COLO668 (cell line): ENCODE results near the gene POU3F1.
"Not testable (repeated sequence)": the region's sequence is repeated elsewhere in the genome, so short reads cannot be mapped to it uniquely, and the experiment has no call there.

Experiments
- DNase-seq: peaks from one replicate; lab custom pipeline; 2025; ENCODE audit not compliant: unreplicated experiment; lab: John Stamatoyannopoulos, UW

The POU3F1 gene

GRCh38 chr1:38047603-38048141 lies 1.1 kb upstream of the POU3F1 start:
- no peak for DNase-seq

GRCh38 chr1:38046884-38047602 lies 450 bp upstream of the POU3F1 start:
- DNase-seq: peak; percentile 91

DNA sequence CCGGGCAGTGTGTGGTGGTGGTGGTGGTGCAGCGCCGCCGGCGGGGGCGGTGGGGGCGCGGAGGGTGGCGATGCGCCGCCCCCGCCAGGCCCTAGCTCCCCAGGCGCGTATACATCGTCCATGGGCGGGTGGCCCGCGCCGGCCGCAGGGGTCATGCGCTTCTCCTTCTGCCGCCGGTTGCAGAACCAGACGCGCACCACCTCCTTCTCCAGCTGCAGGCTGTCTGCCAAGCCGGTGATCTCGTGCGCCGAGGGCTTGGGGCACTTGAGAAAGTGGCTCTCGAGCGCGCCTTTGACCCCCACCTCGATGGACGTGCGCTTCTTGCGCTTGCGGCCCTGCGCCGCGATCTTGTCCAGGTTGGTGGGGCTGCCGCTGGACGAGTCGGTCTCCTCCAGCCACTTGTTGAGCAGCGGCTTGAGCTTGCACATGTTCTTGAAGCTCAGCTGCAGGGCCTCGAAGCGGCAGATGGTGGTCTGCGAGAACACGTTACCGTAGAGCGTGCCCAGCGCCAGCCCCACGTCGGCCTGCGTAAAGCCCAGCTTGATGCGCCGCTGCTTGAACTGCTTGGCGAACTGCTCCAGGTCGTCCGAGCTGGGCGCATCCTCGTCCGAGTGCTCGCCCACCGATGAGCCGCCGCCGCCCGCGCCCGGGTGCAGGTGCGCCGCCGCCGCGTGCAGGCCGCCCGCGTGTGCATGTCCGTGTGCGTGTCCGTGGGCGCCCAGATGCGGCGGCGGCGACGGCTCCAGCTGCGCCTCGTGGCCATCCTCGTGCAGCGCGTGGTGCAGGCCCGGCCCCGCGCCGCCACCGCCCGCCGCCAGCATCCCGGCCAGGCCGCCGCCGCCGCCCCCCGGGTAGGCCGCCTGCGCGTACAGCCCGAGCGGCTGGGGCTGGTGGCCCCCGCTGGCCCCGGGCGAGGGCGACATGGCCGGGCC lies 926 bp downstream of the POU3F1 start:
- DNase-seq: peak; percentile 67

- DNase-seq: no peak
These were observed 2.1 kb downstream of the POU3F1 start for GRCh38 chr1:38044221-38045215.

DNA sequence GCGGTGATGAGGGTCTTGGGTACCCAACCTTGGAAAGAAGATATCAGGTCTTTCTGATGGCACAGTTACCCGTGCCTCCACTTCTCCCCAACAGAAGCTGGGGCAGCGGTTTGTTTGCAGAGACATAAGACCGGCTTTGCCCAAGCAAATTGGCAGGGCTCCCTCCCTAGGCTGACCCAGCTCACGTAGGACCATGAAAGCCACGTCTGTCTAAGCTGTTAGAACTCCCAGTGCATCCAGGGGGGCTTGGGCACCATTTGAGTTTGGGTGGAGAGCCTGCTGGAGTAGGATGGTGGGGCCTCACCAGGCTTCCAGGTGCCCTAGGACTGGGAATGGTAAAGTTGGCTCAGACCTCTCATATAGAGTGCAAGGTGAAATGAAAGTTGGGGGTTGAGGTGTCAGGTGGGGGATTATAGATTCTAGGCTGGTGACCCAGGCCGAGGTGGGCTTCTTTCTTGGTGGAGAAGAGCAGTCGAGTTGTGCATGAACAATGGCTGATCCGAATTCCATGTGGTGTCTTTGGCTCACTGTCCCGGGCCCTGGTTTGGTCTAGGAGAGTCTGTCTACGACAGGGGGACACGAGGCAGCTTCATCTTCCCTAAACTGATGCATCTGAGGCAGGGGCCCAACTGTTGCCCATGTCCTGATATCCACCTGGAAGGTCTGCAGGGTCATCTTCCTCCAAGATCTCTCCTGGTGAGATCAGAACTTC lies 3.4 kb downstream of the POU3F1 start:
- no peak for DNase-seq

- no peak for DNase-seq
These were observed 4.4 kb downstream of the POU3F1 start for GRCh38 chr1:38041936-38042834.

- DNase-seq: no peak
These were observed 7.1 kb downstream of the POU3F1 start for GRCh38 chr1:38039331-38040088.

- no peak for DNase-seq
These were observed 7.7 kb downstream of the POU3F1 start for GRCh38 chr1:38038861-38039260.

DNA sequence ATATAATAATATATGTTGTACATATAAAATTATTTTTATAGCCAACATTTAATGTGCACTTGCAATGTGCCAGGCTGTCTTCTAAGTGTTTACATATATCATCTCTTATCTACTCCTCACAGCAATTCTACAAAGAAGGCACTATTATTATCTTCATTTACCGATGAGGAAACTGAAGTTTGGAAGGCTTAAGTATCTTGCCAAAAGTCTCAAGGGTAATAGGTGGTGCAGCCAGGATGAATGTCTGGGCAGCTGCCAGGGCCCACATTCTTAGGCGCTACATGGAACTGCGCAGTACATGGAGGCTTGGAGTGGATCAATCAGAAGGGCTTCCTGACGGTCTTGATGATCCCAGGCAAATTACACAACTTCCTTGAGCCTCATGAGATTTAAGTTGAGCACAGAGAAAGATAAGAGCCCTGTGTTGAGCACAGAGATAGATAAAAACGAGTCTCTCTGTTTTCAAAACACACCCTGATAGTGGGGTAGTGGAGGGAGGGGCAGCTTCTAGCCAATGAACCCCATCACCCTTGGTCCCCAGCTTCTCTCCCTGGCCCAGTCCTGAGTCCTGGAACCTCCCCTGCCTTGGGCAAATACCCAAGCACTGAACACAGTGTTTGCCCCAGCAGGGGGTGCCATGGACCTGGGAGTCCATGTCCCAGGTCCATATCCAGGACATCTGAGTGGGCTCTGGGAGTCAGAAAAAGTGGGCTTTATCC lies 9.2 kb downstream of the POU3F1 start:
- peak; percentile 57 for DNase-seq

- no peak for DNase-seq
These were observed 11.7 kb downstream of the POU3F1 start for GRCh38 chr1:38034871-38035270.

- DNase-seq: not testable (repeated sequence)
These were observed 13.6 kb downstream of the POU3F1 start for GRCh38 chr1:38032992-38033391.

DNA sequence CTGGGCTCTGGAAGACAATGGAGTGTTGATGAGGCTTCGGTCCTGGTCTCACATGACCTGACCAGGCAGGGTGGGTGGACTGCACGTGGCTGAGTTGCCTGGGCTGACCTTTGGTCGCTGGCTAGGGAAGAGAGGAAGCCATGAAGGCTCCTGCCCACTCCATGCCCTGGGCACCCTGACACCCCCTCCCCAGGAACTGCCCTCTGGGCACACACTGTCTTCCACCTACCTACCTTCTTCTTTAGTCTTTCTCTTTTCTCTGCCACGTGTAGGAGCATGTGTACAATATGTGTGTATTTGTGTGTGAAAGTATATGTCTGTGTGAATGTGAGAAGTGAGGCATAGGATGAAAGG lies 15.1 kb downstream of the POU3F1 start:
- no peak for DNase-seq

DNA sequence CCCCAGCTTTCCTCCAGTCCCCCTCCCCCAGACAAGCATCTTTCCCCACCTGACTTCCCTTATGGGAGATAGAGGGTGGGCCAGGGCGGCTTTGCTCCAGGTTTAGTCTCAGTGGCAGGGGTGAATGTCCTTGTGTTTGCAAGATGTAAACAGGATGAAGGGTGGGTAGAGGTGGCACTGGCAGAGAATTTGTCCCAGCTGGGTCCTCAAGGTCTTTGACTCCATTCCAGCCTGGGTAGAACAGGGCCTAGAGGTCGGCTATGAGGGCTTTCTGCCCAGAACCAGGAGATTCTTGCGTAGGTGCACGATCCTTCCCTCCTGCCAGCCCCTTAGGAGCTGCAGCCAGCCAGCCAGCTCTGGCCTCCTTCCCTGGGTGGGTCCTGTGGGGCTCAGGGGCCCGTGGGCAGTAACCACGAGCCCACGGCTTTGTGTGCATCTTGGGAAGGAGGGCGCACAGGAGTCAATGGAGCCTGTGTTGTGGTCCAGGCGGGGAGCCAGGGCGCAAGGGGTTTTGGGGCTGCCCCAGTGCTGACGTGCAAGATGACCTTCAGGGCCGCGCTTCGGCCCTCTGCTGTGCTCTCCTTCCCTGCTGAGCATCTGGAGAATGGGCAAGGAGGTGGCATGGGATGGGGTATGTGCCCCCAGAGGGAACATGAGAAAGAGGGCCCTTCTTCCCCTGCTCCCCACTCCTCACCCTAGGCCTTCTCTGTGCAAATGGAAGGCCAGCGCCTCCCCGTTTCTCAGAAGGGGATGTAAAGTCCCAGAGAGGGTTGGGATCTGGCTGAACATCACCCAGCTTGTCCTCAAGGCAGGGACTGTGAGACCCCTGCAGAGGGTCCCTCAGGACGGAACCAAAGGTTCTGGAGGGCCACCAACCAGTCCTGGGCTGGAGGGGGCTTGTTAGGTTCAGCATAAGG lies 15.7 kb downstream of the POU3F1 start:
- DNase-seq: no peak

GRCh38 chr1:38029685-38030511 lies 16.7 kb downstream of the POU3F1 start:
- DNase-seq: no peak

DNA sequence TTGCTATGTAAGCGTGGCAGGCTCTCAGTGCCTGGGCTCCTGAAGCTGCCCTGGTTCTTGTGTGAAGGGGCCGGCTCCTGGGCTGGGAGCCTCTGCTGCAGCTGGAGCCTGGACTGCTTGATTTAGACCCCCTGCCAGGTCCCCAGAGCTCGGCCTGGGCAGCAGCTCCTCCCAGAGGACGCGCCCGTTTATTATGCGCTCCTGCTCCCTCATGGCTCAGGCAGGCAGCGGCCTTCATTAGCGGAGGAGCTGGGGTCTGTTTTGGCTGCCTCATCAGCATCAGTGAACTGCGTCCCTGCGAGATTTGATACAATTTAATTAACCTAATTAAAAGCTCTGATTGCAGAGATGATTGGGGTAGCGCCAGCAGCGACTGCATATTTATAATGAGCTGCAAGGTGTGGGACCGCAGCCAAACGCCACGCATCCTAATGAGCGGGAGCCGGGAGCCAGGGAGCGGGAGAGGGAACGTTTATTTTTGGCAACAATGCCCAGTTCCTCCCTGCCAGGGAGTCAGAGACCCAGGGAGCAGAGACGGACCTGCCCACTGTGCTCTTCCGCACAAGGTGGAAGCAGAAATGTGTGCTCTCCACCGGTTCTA lies 17.4 kb downstream of the POU3F1 start:
- peak; percentile 58 for DNase-seq
